ENCODE measurements around the gene TMEM59L. TPM values are rescaled to one million over a fixed set of nuclear protein-coding genes. Genes with fewer than 3 reads are reported as not detected.
A peak's percentile ranks its signal among the peaks of the same experiment; 100 is the strongest.

Gene TMEM59L
- polyA plus RNA-seq, 1 of the 3 experiments (the other 2 are of a cell fraction) = 9.6 TPM

DNA sequence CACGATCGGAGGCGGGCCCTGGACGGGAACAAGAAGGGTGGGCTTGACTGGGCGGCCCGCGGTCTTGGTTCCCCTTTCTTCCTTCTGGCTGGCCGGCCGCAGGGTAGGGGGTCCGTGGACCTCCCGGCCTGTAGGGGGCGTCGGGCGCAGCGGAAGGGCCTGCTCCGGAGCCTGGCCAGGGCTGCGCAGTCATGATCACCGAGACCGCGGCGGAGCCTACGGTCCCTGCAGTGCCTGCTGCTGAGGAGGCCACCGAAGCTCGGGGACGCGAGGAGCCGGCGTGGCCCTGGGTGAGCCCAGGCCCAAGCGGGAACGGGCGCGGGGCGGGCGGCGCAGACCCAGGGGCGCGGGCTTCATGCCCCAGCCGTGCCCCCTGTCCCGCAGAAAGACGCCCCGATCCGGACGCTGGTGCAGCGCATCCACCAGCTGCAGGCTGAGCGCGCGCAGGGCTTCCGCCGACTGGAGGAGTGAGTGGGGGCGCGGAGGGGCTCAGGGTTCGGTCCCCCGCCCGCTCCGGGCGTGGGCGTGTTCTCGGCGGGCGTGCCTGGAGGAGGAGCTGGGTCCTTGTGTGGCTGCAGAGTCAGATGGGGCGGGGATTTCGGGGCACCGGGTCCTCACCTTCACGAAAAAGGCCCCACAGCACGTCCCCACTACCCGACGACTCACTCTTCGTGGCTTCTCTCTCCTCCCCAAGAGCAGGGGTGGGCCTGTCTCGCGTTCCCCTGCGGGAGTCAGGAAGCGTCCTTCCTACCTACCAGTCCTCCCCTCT is 23.9 kb upstream of the TMEM59L start, which contains the start of gene REX1BD (continued):
- TF ChIP-seq NRF1 (IDR thresholded peaks at IDR 0.05; ENCODE audit: low read depth, low read length) (peak; percentile 1; the same call in 1 of the 2 replicates), GATA2 (CRISPR knock-in tag; IDR thresholded peaks at IDR 0.05) (no peak), RFX5 (IDR thresholded peaks at IDR 0.05; ENCODE audit: low read length) (no peak), MEF2A (IDR thresholded peaks at IDR 0.05; ENCODE audit: borderline replicate concordance, low read depth) (no peak), RAD21 (IDR thresholded peaks at IDR 0.05; ENCODE audit: low read length) (peak; percentile 5; the same call in 1 of the 2 replicates), POLR2AphosphoS5 (IDR thresholded peaks at IDR 0.05; ENCODE audit: low read depth, low read length) (peak; percentile 52), YY1 (IDR thresholded peaks at IDR 0.05; ENCODE audit: low read depth) (no peak), MXI1 (IDR thresholded peaks at IDR 0.05; ENCODE audit: low read depth, low read length) (no peak), NFIC (IDR thresholded peaks at IDR 0.05; ENCODE audit: borderline replicate concordance) (no peak), RXRA (IDR thresholded peaks at IDR 0.05; ENCODE audit: borderline replicate concordance, low read depth) (no peak), FOSL2 (IDR thresholded peaks at IDR 0.05; ENCODE audit: borderline replicate concordance, low read depth) (no peak), EZH2phosphoT487 (IDR thresholded peaks at IDR 0.05; ENCODE audit: borderline replicate concordance, low read depth) (no peak), JUND (IDR thresholded peaks at IDR 0.05) (no peak), RCOR1 (IDR thresholded peaks at IDR 0.05; ENCODE audit: low read length) (peak; percentile 24; the same call in 1 of the 2 replicates), GABPA (IDR thresholded peaks at IDR 0.05; ENCODE audit: low read depth) (peak; percentile 42; the same call in 1 of the 2 replicates), TEAD4 (IDR thresholded peaks at IDR 0.05; ENCODE audit: borderline replicate concordance, insufficient read depth) (peak; percentile 28; the same call in 1 of the 2 replicates), TCF12 (IDR thresholded peaks at IDR 0.05) (no peak)
- TF ChIP-seq, protein P1, sequence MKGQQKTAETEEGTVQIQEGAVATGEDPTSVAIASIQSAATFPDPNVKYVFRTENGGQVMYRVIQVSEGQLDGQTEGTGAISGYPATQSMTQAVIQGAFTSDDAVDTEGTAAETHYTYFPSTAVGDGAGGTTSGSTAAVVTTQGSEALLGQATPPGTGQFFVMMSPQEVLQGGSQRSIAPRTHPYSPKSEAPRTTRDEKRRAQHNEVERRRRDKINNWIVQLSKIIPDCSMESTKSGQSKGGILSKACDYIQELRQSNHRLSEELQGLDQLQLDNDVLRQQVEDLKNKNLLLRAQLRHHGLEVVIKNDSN (IDR thresholded peaks at IDR 0.05; ENCODE audit: borderline replicate concordance, low read depth) = no peak
- TF ChIP-seq, protein P2, sequence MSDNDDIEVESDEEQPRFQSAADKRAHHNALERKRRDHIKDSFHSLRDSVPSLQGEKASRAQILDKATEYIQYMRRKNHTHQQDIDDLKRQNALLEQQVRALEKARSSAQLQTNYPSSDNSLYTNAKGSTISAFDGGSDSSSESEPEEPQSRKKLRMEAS (IDR thresholded peaks at IDR 0.05; ENCODE audit: low read depth) = peak; percentile 77; the same call in 1 of the 2 replicates
- TF ChIP-seq, protein P3, sequence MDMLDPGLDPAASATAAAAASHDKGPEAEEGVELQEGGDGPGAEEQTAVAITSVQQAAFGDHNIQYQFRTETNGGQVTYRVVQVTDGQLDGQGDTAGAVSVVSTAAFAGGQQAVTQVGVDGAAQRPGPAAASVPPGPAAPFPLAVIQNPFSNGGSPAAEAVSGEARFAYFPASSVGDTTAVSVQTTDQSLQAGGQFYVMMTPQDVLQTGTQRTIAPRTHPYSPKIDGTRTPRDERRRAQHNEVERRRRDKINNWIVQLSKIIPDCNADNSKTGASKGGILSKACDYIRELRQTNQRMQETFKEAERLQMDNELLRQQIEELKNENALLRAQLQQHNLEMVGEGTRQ (IDR thresholded peaks at IDR 0.05; ENCODE audit: borderline replicate concordance, low read depth, low read length) = no peak
- TF ChIP-seq, protein P4, sequence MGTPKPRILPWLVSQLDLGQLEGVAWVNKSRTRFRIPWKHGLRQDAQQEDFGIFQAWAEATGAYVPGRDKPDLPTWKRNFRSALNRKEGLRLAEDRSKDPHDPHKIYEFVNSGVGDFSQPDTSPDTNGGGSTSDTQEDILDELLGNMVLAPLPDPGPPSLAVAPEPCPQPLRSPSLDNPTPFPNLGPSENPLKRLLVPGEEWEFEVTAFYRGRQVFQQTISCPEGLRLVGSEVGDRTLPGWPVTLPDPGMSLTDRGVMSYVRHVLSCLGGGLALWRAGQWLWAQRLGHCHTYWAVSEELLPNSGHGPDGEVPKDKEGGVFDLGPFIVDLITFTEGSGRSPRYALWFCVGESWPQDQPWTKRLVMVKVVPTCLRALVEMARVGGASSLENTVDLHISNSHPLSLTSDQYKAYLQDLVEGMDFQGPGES (IDR thresholded peaks at IDR 0.05; ENCODE audit: low read depth, low read length) = no peak

Measured in SK-N-SH (cell line).